ENCODE measurements around the gene CD58.
"Not testable (repeated sequence)": the region's sequence is repeated elsewhere in the genome, so short reads cannot be mapped to it uniquely, and the experiment has no call there.

CD58 gene

GRCh38 chr1:116571215-116571919 lies 541 bp upstream of the CD58 start:
- no peak for DNase-seq (ENCODE audit: low read depth in 2 of 2)

GRCh38 chr1:116569776-116570357 lies 959 bp downstream of the CD58 start:
- DNase-seq (ENCODE audit: low read depth in 2 of 2) = peak in 1 of 2 donors; percentile 26

GRCh38 chr1:116569381-116569670 lies 1.5 kb downstream of the CD58 start:
- DNase-seq (ENCODE audit: low read depth in 2 of 2) = no peak

DNA sequence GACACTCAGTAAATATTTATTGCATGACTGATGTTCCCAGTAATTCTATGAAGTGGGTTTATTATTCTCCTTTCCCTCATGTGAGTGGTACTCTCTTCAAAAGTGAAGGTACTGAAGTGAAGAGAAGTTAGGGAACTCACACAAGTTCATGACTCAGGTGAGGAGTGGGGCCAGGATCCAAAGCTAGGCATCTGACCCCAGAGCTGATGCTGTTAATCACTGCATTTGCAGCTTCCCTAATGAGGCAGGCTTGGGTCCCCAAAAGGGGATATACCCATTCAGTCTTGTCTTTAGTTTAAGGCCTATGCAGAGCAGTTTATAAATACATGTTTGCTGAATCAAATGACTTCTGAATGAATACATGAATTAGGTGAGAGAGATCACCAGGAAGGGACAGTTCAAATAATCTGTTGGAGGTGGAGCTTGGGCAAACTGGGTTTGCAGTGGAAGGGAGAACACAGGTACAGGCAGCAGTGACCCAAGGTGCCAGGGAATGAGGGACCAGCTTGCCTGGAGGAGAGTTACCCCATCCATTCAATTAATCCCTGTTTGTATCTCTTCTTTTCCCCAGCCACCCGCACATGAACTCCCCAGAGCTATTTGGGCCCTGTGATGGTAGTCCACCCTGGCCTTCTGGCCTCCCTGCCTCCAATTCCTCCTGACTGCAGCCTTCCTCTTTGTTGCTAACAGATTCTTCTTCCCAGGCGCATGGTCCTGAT lies 2.0 kb downstream of the CD58 start:
- no peak for DNase-seq (ENCODE audit: low read depth in 2 of 2)

DNA sequence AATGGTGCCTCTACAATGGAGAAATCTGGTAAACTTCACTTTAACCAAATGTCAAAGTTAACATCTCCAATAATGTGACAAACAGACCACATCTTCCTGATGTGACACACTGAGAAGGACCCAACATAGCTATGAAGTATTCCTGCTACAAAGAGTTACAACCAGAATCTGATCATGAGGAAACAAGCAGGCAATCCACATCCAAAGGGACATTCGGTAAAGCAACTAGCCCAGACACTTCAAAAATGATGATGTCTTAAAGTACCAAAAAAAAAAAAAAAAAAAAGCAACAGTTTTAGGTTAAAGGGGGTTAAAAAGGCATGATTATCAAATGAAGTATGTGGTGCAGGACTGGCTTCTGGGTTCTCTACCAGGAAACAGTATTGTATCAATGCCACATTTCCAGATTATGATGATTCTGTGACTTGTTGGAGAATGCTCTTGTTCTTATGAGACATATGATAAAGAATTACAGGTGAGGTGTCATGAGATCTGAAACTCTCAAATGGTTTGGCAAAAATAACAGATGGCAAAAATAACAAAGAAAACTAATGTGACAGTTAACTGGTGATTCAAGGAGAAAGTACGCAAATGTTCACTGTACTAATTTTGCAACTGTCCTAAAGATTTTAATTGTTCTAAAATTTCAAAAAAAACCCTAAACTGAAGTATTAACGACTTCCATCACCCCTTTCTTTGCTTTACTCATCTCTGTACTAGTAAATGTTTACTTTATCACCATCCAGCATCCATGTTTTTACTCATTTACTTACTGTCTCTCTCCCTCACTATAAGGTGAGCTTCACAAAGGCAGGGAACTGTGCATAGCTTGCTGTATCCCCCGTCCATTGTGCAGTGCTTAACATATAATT lies 2.8 kb downstream of the CD58 start:
- DNase-seq (ENCODE audit: low read depth in 2 of 2) = no peak

- DNase-seq (ENCODE audit: low read depth in 2 of 2) = no peak
Observed at GRCh38 chr1:116565222-116565621, 5.6 kb downstream of the CD58 start.

- DNase-seq (ENCODE audit: low read depth in 2 of 2) = no peak
Observed at GRCh38 chr1:116564426-116564825, 6.4 kb downstream of the CD58 start.

GRCh38 chr1:116562465-116562864 lies 8.4 kb downstream of the CD58 start:
- DNase-seq (ENCODE audit: low read depth in 2 of 2) = not testable (repeated sequence)

GRCh38 chr1:116561563-116561962 lies 9.3 kb downstream of the CD58 start:
- DNase-seq (ENCODE audit: low read depth in 2 of 2) = no peak

- DNase-seq (ENCODE audit: low read depth in 2 of 2) = no peak
Observed at GRCh38 chr1:116560704-116561490, 9.9 kb downstream of the CD58 start.

- no peak for DNase-seq (ENCODE audit: low read depth in 2 of 2)
Observed at GRCh38 chr1:116559304-116559761, 11.5 kb downstream of the CD58 start.

GRCh38 chr1:116558571-116558970 lies 12.3 kb downstream of the CD58 start:
- no peak for DNase-seq (ENCODE audit: low read depth in 2 of 2)

DNA sequence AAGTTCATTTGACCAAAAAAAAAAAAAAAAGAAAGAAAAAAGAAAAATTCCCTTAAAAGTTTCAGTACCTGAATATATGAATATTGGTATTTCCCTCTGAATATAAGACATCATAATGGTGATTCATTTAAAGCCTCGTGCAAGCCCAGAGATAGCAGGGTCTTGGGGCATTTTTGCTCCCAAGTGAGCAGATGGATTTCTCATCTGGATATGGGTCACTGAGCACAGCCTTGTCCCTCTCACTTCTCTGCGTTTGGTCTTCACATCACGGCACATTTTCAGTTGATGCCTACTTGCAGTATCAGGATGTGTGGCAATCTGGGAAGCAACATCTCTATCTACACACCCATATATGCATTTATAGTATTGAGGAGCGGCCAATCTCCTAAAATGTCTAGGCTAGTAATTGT lies 12.7 kb downstream of the CD58 start:
- DNase-seq (ENCODE audit: low read depth in 2 of 2) = no peak

DNA sequence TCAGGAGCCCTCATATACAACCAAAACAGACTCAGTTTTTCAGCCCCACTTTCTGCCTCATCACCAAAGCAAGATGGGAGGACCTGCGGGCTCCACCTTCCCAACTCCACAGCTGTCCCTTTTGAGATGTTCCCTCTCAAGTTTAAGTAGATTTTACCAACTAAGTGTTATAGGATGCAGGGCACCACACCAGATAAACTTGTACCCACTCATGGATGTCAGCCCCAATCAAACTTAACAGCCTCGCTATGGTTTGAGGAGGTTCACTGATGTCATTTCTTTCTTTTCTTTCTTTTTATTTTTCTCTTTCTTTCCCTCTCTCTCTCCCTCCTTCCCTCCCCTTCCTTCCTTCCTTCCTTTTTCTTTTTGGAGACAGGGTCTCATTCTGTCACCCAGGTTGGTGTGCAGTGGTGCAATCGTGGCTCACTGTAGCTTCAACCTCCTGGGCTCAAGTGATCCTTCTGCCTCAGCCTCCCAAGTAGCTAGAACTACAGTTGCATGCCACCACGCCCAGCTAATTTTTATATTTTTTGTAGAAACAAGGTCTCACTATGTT lies 13.4 kb downstream of the CD58 start:
- no peak for DNase-seq (ENCODE audit: low read depth in 2 of 2)

GRCh38 chr1:116556289-116557006 lies 14.4 kb downstream of the CD58 start:
- peak; percentile 54 to 56 for DNase-seq (ENCODE audit: low read depth in 2 of 2)

DNA sequence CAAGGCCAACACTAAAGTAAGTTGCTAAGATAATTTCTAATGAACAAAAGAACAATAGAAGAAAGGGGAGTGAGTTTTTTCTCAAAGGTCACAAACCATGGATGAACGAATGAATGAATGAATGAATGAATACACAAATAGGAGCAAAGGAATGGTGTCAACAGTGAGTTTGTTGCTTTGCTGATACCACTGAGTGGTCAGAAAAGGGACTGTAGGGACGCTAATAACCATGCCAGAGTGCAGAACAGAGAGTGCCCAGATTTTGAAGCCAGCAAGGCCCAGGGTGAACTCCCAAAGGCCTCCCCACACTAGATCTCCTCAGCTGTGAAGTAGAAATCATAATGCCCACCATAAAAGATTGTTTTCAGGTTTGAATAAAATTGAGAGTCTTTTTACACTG lies 15.9 kb downstream of the CD58 start:
- DNase-seq (ENCODE audit: low read depth in 2 of 2) = no peak

GRCh38 chr1:116553386-116554115 lies 17.3 kb downstream of the CD58 start:
- DNase-seq (ENCODE audit: low read depth in 2 of 2) = no peak

GRCh38 chr1:116546354-116546977 lies 24.4 kb downstream of the CD58 start:
- no peak for DNase-seq (ENCODE audit: low read depth in 2 of 2)

GRCh38 chr1:116545359-116545705 lies 25.5 kb downstream of the CD58 start:
- no peak for DNase-seq (ENCODE audit: low read depth in 2 of 2)
